ENCODE results near the gene GRM7. TPM values are rescaled to one million over a fixed set of nuclear protein-coding genes. Genes with fewer than 3 reads are reported as not detected.
A peak's percentile ranks its signal among the peaks of the same experiment; 100 is the strongest.

The GRM7 gene
- total RNA-seq, 3 donors from 2014 or later, result 0.59 to 1.3 (median 1.1) TPM

DNA sequence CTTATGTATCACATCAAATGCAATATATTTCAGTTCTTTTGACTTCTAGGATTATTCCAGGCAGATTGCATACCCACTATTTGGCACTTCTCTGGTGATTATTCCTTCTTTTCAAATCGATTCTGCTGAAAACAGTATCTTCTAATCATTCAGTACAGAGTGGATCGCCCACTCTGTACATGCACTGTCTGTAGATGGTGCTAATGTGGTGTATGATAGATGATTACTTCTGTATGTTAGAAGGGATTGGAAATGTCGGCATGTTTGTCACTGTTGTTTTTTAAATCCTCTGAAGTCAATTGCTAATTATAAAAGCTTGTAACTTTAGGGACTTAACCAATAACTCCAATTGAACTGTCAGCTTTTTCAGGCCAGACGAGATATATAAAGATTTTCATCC is 642.5 kb downstream of the GRM7 start:
- Histone ChIP-seq H3K4me1 (no peaks in the 10 kb centered on the region), H3K9me3 (peaks cover 0 to 5% of the 10 kb centered on the region in 2 donors), H3K27me3 (no peaks in the 10 kb centered on the region), H3K4me3 (no peak overlapping the region), H3K36me3 (no peaks in the 10 kb centered on the region), H3K27ac (no peak overlapping the region)
- no peak for TF ChIP-seq POLR2A (IDR thresholded peaks at IDR 0.05)
- TF ChIP-seq POLR2AphosphoS5 (IDR thresholded peaks at IDR 0.05), result no peak
- DNase-seq (ENCODE audit: low spot score in 2 of 2), result no peak
- intact Hi-C loops (cut with DNase I; ENCODE audit: low total_unique reads), result no loop called here

DNA sequence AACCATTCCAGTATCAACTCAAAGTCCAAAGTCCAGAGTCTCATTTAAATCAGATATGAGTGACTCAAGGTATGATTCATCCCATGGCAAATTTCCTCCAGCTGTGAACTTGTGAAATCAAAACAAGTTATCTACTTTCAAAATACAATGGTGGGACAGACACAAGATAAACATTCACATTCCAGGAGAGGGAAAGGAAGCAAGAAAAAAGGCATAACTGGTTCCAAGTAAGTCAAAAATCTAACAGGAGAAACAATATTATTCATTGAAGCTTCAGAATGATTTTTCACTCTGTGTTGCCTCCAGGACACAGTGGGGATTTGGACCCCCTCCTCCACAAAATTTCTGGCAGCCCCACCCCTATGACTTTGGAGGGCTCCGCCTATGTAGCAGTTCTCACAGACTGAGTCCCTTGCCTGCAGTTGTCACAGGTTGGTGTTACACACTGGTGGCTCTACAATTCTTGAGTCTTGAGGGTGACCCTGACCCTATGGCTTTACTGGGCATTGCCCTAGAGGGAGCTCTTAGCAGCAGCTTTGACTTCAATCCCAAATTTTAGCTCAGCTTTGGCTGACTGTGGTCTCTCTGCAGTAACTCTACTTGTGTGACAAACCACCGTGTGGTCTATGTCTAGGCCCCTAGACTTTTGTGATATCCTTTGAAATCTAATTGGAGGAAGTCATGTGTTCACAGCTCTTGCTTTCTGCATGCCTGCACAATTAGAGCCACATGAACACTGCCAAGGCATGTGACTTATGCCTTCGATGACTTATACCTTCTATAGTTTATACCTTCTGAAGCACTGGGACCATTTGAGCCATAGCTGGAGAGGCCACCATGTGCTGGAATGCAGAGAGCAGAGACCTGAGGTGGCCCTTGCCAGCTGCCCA is 644.2 kb downstream of the GRM7 start:
- TF ChIP-seq POLR2AphosphoS5 (IDR thresholded peaks at IDR 0.05), result no peak
- no peak for TF ChIP-seq POLR2A (IDR thresholded peaks at IDR 0.05)
- TF ChIP-seq, protein P1, sequence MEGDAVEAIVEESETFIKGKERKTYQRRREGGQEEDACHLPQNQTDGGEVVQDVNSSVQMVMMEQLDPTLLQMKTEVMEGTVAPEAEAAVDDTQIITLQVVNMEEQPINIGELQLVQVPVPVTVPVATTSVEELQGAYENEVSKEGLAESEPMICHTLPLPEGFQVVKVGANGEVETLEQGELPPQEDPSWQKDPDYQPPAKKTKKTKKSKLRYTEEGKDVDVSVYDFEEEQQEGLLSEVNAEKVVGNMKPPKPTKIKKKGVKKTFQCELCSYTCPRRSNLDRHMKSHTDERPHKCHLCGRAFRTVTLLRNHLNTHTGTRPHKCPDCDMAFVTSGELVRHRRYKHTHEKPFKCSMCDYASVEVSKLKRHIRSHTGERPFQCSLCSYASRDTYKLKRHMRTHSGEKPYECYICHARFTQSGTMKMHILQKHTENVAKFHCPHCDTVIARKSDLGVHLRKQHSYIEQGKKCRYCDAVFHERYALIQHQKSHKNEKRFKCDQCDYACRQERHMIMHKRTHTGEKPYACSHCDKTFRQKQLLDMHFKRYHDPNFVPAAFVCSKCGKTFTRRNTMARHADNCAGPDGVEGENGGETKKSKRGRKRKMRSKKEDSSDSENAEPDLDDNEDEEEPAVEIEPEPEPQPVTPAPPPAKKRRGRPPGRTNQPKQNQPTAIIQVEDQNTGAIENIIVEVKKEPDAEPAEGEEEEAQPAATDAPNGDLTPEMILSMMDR (IDR thresholded peaks at IDR 0.05), result no peak
- intact Hi-C loops (cut with DNase I; ENCODE audit: low total_unique reads), result no loop called here
- DNase-seq (ENCODE audit: low spot score in 2 of 2), result no peak
- Histone ChIP-seq H3K27me3 (no peaks in the 10 kb centered on the region), H3K4me1 (no peaks in the 10 kb centered on the region), H3K27ac (peak overlapping the region in 1 of 2 donors; percentile 45), H3K36me3 (no peaks in the 10 kb centered on the region), H3K4me3 (no peak overlapping the region), H3K9me3 (peaks cover 0 to 5% of the 10 kb centered on the region in 2 donors)

DNA sequence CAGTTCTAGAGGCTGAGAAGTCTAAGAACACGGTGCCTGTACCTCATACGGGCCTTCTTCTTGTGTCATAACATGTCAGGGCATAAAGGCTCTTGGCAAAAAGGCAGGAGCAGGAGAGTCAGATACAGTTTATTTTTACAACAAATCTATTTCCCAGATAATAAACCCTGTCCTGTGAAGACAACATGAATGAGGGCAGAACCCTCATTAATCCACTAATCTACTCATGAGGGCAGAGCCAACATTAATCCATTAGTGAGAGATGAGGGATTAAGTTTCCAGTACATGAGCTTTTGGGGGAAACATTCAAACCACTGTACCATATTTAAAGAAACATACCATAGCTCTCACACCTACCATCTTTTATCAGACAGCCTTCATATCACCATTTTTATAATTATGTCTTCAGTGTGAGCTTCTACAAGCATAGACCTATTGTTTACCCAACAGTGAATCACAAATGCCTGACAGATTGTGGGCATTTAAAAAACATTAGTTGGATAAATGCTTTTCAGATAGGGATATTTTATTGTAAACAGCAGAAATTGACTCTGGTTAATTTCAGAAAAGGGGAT is 645.8 kb downstream of the GRM7 start:
- Histone ChIP-seq H3K27me3 (no peaks in the 10 kb centered on the region), H3K4me1 (no peaks in the 10 kb centered on the region), H3K36me3 (no peaks in the 10 kb centered on the region), H3K4me3 (no peak overlapping the region), H3K27ac (no peak overlapping the region), H3K9me3 (peaks cover 0 to 5% of the 10 kb centered on the region in 2 donors)
- no peak for DNase-seq (ENCODE audit: low spot score in 2 of 2)
- intact Hi-C loops (cut with DNase I; ENCODE audit: low total_unique reads), result no loop called here
- no peak for TF ChIP-seq POLR2A (IDR thresholded peaks at IDR 0.05)
- no peak for TF ChIP-seq POLR2AphosphoS5 (IDR thresholded peaks at IDR 0.05)
- TF ChIP-seq, protein P1 (IDR thresholded peaks at IDR 0.05), result no peak

DNA sequence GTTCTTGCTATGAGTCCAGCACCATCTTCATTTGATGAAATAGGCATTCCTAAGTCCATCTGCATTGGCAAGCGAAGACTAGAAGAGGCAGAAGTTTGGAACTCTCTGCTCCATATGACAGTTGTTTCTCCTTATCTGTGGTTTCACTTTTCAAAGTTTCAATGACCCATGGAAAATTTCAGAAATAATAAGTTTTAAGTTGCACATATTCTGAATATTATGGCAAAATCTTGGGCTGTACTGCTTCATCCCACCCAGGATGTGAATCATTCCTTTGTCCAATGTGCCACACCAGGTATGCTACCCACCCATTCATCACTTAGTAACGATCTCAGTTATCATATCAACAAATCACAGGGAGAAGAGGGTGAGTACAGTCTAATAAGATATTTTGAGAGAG is 647.9 kb downstream of the GRM7 start:
- H3K9me3 ChIP-seq, result peaks cover 0 to 5% of the 10 kb centered on the region in 2 donors
- no peaks in the 10 kb centered on the region for H3K27me3 ChIP-seq
- intact Hi-C loops (cut with DNase I; ENCODE audit: low total_unique reads), result no loop called here
- H3K27ac ChIP-seq, result no peak overlapping the region
- no peak for TF ChIP-seq POLR2AphosphoS5 (IDR thresholded peaks at IDR 0.05)
- no peak for TF ChIP-seq POLR2A (IDR thresholded peaks at IDR 0.05)
- TF ChIP-seq, protein P1 (IDR thresholded peaks at IDR 0.05), result no peak
- H3K36me3 ChIP-seq, result no peaks in the 10 kb centered on the region
- DNase-seq (ENCODE audit: low spot score in 2 of 2), result no peak
- no peaks in the 10 kb centered on the region for H3K4me1 ChIP-seq
- H3K4me3 ChIP-seq, result no peak overlapping the region

DNA sequence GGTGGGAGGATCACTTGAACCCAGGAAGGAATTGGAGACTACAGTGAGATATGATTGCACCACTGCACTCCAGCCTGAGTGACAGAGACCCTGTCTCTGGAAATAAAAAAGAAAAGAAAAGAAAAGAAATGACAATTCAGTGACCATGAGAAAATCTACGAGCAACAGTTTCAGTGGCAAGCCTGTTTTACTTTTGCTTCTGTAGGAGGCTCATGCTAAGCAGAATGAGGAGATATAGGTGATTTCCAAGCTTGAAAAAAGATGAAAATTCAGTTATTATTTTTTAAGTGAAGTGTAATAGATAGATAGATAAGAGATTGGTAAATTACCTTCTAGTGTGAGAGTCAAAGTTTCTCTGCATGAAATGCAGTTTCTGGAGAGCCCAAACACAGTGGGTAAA is 651.1 kb downstream of the GRM7 start:
- H3K9me3 ChIP-seq, result no peaks in the 10 kb centered on the region
- no peaks in the 10 kb centered on the region for H3K36me3 ChIP-seq
- no peak for DNase-seq (ENCODE audit: low spot score in 2 of 2)
- intact Hi-C loops (cut with DNase I; ENCODE audit: low total_unique reads), result no loop called here
- H3K4me1 ChIP-seq, result no peaks in the 10 kb centered on the region
- H3K4me3 ChIP-seq, result no peak overlapping the region
- TF ChIP-seq, protein P1 (IDR thresholded peaks at IDR 0.05), result no peak
- TF ChIP-seq POLR2A (IDR thresholded peaks at IDR 0.05) (no peak), POLR2AphosphoS5 (IDR thresholded peaks at IDR 0.05) (no peak)
- H3K27ac ChIP-seq, result no peak overlapping the region
- no peaks in the 10 kb centered on the region for H3K27me3 ChIP-seq
